Epithelial cell of esophagus (primary cell): ENCODE data around the gene PMPCA.
A peak's percentile ranks its signal among the peaks of the same experiment; 100 is the strongest.
"Not testable (repeated sequence)": the region's sequence is repeated elsewhere in the genome, so short reads cannot be mapped to it uniquely, and the experiment has no call there.

Experiments
- DNase-seq: peaks from one replicate; pipeline ENCODE4 v3.0.0; 2010; ENCODE audit warnings: low read depth
- H3K4me3 ChIP-seq: 2 replicates; pipeline ENCODE4 v1.5.1; 2011; ENCODE audit warnings: mild to moderate bottlenecking, low read length, control low read depth
- CTCF ChIP-seq: IDR thresholded peaks from 2 replicates; pipeline ENCODE4 v1.5.1; 2011; ENCODE audit warnings: low read depth, mild to moderate bottlenecking, low read length, control low read depth, inconsistent platforms; ENCODE audit not compliant: insufficient read depth; ENCODE audit errors: missing control alignments

Gene PMPCA

GRCh38 chr9:136423432-136424146 is 13.1 kb downstream of the PMPCA start:
- TF ChIP-seq CTCF, result no peak
- no peak overlapping the region for H3K4me3 ChIP-seq
- no peak for DNase-seq

- TF ChIP-seq CTCF, result no peak
- H3K4me3 ChIP-seq, result no peak overlapping the region
- no peak for DNase-seq
Measured at GRCh38 chr9:136424750-136425362, 14.4 kb downstream of the PMPCA start.

GRCh38 chr9:136425367-136425766 is 14.9 kb downstream of the PMPCA start:
- not testable (repeated sequence) for H3K4me3 ChIP-seq, DNase-seq

- no peak overlapping the region for H3K4me3 ChIP-seq
- DNase-seq, result peak; percentile 28
- no peak for TF ChIP-seq CTCF
Measured at GRCh38 chr9:136426787-136427186, 16.3 kb downstream of the PMPCA start.

GRCh38 chr9:136429075-136429628 is 18.7 kb downstream of the PMPCA start:
- H3K4me3 ChIP-seq, result no peak overlapping the region
- no peak for TF ChIP-seq CTCF
- DNase-seq, result no peak

GRCh38 chr9:136429683-136430491 is 19.4 kb downstream of the PMPCA start:
- no peak for DNase-seq
- TF ChIP-seq CTCF, result no peak
- H3K4me3 ChIP-seq, result no peak overlapping the region

GRCh38 chr9:136430588-136431234 is 20.3 kb downstream of the PMPCA start:
- H3K4me3 ChIP-seq, result no peak overlapping the region
- DNase-seq, result no peak
- TF ChIP-seq CTCF, result no peak
